SK-N-SH treated with all-trans-retinoic acid at 6 μM for 48 hours (cell line): Measurements from ENCODE around the gene CANX.
A peak's percentile ranks its signal among the peaks of the same experiment; 100 is the strongest.

Experiments
- ATAC-seq: fragments of 200-7000 bp; cut with Tn5 transposase; 3 replicates; pipeline ENCODE4 v1.9.1; 2020; ENCODE audit warnings: mild to moderate bottlenecking, moderate library complexity
- ARNTL ChIP-seq: fragments of 450-650 bp; formaldehyde crosslinking; IDR thresholded peaks from 2 replicates; pipeline ENCODE4 v1.5.0; 2020; ENCODE audit warnings: low read depth, mild to moderate bottlenecking, moderate library complexity, borderline replicate concordance
- BACH2 ChIP-seq: fragments of 250-450 bp; sonication (Bioruptor Pico); IDR thresholded peaks from 2 replicates; pipeline ENCODE4 v1.9.0; 2021; ENCODE audit warnings: mild to moderate bottlenecking, borderline replicate concordance
- CSDC2 ChIP-seq: fragments of 250-450 bp; sonication (Bioruptor Pico); IDR thresholded peaks from 2 replicates; pipeline ENCODE4 v1.5.0; 2020; ENCODE audit warnings: mild to moderate bottlenecking, moderate library complexity
- ESRRG ChIP-seq: fragments of 250-450 bp; sonication (Bioruptor Pico); IDR thresholded peaks from 2 replicates; pipeline ENCODE4 v1.6.1; 2021; ENCODE audit warnings: mild to moderate bottlenecking
- ISL1 ChIP-seq: fragments of 250-450 bp; sonication (Bioruptor Pico); IDR thresholded peaks from 2 replicates; pipeline ENCODE4 v2.1.2; 2022; ENCODE audit warnings: mild to moderate bottlenecking, moderate library complexity
- OSR1 ChIP-seq: fragments of 250-450 bp; sonication (Bioruptor Pico); IDR thresholded peaks from 2 replicates; pipeline ENCODE4 v1.8.0; 2022; ENCODE audit warnings: moderate library complexity, mild to moderate bottlenecking, inconsistent platforms
- PATZ1 ChIP-seq: fragments of 250-450 bp; sonication (Bioruptor Pico); IDR thresholded peaks from 2 replicates; pipeline ENCODE4 v1.8.0; 2020; ENCODE audit warnings: mild to moderate bottlenecking, moderate library complexity, borderline replicate concordance
- PPARA ChIP-seq: fragments of 250-450 bp; sonication (Bioruptor Pico); IDR thresholded peaks from 2 replicates; pipeline ENCODE4 v1.5.0; 2020; ENCODE audit warnings: mild to moderate bottlenecking, borderline replicate concordance
- RARB ChIP-seq: fragments of 250-450 bp; sonication (Bioruptor Pico); IDR thresholded peaks from 2 replicates; pipeline ENCODE4 v1.8.0; 2021; ENCODE audit warnings: mild to moderate bottlenecking, moderate library complexity
- SNAI2 ChIP-seq: fragments of 250-450 bp; sonication (Bioruptor Pico); IDR thresholded peaks from 2 replicates; pipeline ENCODE4 v1.5.0; 2020; ENCODE audit warnings: mild to moderate bottlenecking, moderate library complexity
- TCF4 ChIP-seq: fragments of 250-450 bp; sonication (Bioruptor Pico); IDR thresholded peaks from 2 replicates; pipeline ENCODE4 v1.8.0; 2021; ENCODE audit warnings: mild to moderate bottlenecking, moderate library complexity, borderline replicate concordance
- TOX ChIP-seq: fragments of 250-450 bp; sonication (Bioruptor Pico); IDR thresholded peaks from 2 replicates; pipeline ENCODE4 v1.8.0; 2021; ENCODE audit warnings: mild to moderate bottlenecking, moderate library complexity, borderline replicate concordance
- ZC3H10 ChIP-seq: fragments of 250-450 bp; sonication (Bioruptor Pico); IDR thresholded peaks from 2 replicates; pipeline ENCODE4 v1.5.1; 2021; ENCODE audit warnings: mild to moderate bottlenecking, moderate library complexity
- ZFP3 ChIP-seq: fragments of 250-450 bp; sonication (Bioruptor Pico); IDR thresholded peaks from 2 replicates; pipeline ENCODE4 v1.5.0; 2020; ENCODE audit warnings: mild to moderate bottlenecking, moderate library complexity
- ZFP30 ChIP-seq: fragments of 450-650 bp; formaldehyde crosslinking; IDR thresholded peaks from 2 replicates; pipeline ENCODE4 v1.5.0; 2022; ENCODE audit warnings: mild to moderate bottlenecking, moderate library complexity
- ZNF565 ChIP-seq: fragments of 450-650 bp; formaldehyde crosslinking; conservative IDR thresholded peaks from 2 replicates; pipeline ENCODE4 v1.5.0; 2020; ENCODE audit warnings: low read depth, mild to moderate bottlenecking, moderate library complexity
- ZNF70 ChIP-seq: fragments of 450-650 bp; formaldehyde crosslinking; IDR thresholded peaks from 2 replicates; pipeline ENCODE4 v1.5.0; 2020; ENCODE audit warnings: mild to moderate bottlenecking, moderate library complexity
- ZNF8 ChIP-seq: fragments of 450-650 bp; formaldehyde crosslinking; IDR thresholded peaks from 2 replicates; pipeline ENCODE4 v1.5.0; 2020; ENCODE audit warnings: mild to moderate bottlenecking, moderate library complexity
- TF ChIP-seq, protein P1 (sequence below): fragments of 250-450 bp; sonication (Bioruptor Pico); IDR thresholded peaks from 2 replicates; pipeline ENCODE4 v1.5.0; 2020; ENCODE audit warnings: mild to moderate bottlenecking, moderate library complexity
- TF ChIP-seq, protein P2 (sequence below): fragments of 250-450 bp; sonication (Bioruptor Pico); IDR thresholded peaks from 2 replicates; pipeline ENCODE4 v1.5.1; 2020; ENCODE audit warnings: low read depth, mild to moderate bottlenecking, moderate library complexity
- TF ChIP-seq, protein P3 (sequence below): fragments of 250-450 bp; sonication (Bioruptor Pico); IDR thresholded peaks from 2 replicates; pipeline ENCODE4 v1.5.1; 2021; ENCODE audit warnings: mild to moderate bottlenecking, moderate library complexity

Gene CANX

GRCh38 chr5:179732412-179732917 is 33.7 kb downstream of the CANX start, which contains the start of gene MAML1:
Gene MAML1, plus strand, starts transcription at chr5:179732822. Its CDS starts 291 bp downstream, at chr5:179733113.
- ATAC-seq: peak; percentile 97
- no peak for TF ChIP-seq ARNTL (CRISPR knock-in tag)
- no peak for TF ChIP-seq ISL1 (CRISPR knock-in tag)
- TF ChIP-seq ZNF565 (CRISPR knock-in tag): no peak

- peak; percentile 57 for ATAC-seq
- no peak for TF ChIP-seq ZC3H10
- TF ChIP-seq ZNF70 (CRISPR knock-in tag): peak; percentile 71; the same call in 1 of the 2 replicates
These were observed 34.4 kb downstream of the CANX start for GRCh38 chr5:179732918-179733771.

DNA sequence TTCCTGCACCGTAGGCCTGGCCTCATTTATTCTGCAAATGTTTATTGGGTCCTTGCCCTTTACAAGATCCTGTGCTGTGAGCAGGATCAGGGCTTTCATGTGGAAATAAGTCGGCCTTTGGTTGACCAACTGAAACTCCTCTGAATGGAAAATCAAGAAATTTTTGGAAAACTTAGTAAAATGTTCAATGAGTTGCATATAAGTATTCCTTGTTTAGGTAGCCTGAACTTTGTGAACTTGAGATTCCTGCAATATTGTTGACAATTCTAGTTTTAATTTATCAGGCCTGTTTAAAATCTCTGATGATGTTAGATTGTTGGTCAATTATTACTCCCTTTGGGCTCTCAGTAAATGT is 35.0 kb downstream of the CANX start:
- no peak for TF ChIP-seq PPARA (CRISPR knock-in tag)
- no peak for TF ChIP-seq PATZ1
- no peak for TF ChIP-seq ZNF8 (CRISPR knock-in tag)
- no peak for TF ChIP-seq RARB (CRISPR knock-in tag)
- TF ChIP-seq, protein P1, sequence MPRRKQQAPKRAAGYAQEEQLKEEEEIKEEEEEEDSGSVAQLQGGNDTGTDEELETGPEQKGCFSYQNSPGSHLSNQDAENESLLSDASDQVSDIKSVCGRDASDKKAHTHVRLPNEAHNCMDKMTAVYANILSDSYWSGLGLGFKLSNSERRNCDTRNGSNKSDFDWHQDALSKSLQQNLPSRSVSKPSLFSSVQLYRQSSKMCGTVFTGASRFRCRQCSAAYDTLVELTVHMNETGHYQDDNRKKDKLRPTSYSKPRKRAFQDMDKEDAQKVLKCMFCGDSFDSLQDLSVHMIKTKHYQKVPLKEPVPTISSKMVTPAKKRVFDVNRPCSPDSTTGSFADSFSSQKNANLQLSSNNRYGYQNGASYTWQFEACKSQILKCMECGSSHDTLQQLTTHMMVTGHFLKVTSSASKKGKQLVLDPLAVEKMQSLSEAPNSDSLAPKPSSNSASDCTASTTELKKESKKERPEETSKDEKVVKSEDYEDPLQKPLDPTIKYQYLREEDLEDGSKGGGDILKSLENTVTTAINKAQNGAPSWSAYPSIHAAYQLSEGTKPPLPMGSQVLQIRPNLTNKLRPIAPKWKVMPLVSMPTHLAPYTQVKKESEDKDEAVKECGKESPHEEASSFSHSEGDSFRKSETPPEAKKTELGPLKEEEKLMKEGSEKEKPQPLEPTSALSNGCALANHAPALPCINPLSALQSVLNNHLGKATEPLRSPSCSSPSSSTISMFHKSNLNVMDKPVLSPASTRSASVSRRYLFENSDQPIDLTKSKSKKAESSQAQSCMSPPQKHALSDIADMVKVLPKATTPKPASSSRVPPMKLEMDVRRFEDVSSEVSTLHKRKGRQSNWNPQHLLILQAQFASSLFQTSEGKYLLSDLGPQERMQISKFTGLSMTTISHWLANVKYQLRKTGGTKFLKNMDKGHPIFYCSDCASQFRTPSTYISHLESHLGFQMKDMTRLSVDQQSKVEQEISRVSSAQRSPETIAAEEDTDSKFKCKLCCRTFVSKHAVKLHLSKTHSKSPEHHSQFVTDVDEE (CRISPR knock-in tag): no peak
- TF ChIP-seq TCF4 (CRISPR knock-in tag): no peak
- no peak for TF ChIP-seq CSDC2 (CRISPR knock-in tag)
- TF ChIP-seq, protein P2, sequence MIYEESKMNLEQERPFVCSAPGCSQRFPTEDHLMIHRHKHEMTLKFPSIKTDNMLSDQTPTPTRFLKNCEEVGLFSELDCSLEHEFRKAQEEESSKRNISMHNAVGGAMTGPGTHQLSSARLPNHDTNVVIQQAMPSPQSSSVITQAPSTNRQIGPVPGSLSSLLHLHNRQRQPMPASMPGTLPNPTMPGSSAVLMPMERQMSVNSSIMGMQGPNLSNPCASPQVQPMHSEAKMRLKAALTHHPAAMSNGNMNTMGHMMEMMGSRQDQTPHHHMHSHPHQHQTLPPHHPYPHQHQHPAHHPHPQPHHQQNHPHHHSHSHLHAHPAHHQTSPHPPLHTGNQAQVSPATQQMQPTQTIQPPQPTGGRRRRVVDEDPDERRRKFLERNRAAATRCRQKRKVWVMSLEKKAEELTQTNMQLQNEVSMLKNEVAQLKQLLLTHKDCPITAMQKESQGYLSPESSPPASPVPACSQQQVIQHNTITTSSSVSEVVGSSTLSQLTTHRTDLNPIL (CRISPR knock-in tag): no peak
- TF ChIP-seq ZNF70 (CRISPR knock-in tag): no peak
- TF ChIP-seq ZNF565 (CRISPR knock-in tag): no peak
- no peak for TF ChIP-seq ARNTL (CRISPR knock-in tag)
- TF ChIP-seq SNAI2 (CRISPR knock-in tag): no peak
- TF ChIP-seq, protein P3, sequence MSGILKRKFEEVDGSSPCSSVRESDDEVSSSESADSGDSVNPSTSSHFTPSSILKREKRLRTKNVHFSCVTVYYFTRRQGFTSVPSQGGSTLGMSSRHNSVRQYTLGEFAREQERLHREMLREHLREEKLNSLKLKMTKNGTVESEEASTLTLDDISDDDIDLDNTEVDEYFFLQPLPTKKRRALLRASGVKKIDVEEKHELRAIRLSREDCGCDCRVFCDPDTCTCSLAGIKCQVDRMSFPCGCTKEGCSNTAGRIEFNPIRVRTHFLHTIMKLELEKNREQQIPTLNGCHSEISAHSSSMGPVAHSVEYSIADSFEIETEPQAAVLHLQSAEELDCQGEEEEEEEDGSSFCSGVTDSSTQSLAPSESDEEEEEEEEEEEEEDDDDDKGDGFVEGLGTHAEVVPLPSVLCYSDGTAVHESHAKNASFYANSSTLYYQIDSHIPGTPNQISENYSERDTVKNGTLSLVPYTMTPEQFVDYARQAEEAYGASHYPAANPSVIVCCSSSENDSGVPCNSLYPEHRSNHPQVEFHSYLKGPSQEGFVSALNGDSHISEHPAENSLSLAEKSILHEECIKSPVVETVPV (CRISPR knock-in tag): no peak
- no peak for TF ChIP-seq ZFP3
- TF ChIP-seq ZC3H10: no peak
- no peak for TF ChIP-seq ISL1 (CRISPR knock-in tag)
- TF ChIP-seq ZFP30 (CRISPR knock-in tag): no peak
- no peak for TF ChIP-seq OSR1 (CRISPR knock-in tag)
- TF ChIP-seq BACH2: no peak
- TF ChIP-seq, all 23 proteins: peak for 0
- ATAC-seq: no peak; the same call in 2 of the 3 replicates

- no peak for ATAC-seq
- TF ChIP-seq, protein P3 (CRISPR knock-in tag): no peak
- TF ChIP-seq ZFP30 (CRISPR knock-in tag) (no peak), RARB (CRISPR knock-in tag) (no peak), ZNF565 (CRISPR knock-in tag) (no peak), ESRRG (no peak), PPARA (CRISPR knock-in tag) (no peak), TOX (CRISPR knock-in tag) (no peak), CSDC2 (CRISPR knock-in tag) (no peak), PATZ1 (no peak), SNAI2 (CRISPR knock-in tag) (no peak), ZNF70 (CRISPR knock-in tag) (no peak)
These were observed 35.9 kb downstream of the CANX start for GRCh38 chr5:179734536-179735164.
